OCI-LY3 (cell line): ENCODE results near the gene CDHR3.

Experiments
- CTCF ChIP-seq: fragments of 200-600, 300-600 bp; sonication (generic); IDR thresholded peaks from 2 replicates; pipeline ENCODE4 v1.5.1; 2014; ENCODE audit warnings: antibody characterized with exemption, low read length, low read depth
- EZH2phosphoT487 ChIP-seq: fragments of 200-600 bp; shearing (Covaris generic); IDR thresholded peaks from 2 replicates; pipeline ENCODE4 v1.6.1; 2018; ENCODE audit warnings: antibody characterized with exemption, mixed run types, low read depth

- no peak for TF ChIP-seq CTCF
- TF ChIP-seq EZH2phosphoT487, result no peak
Observed at GRCh38 chr7:105988276-105988675, 25.2 kb downstream of the CDHR3 start.
